WTC11 (cell line): ENCODE measurements around the gene TSPO2.
"Not testable (repeated sequence)": the region's sequence is repeated elsewhere in the genome, so short reads cannot be mapped to it uniquely, and the experiment has no call there.

Experiments
- AFF4 ChIP-seq: sonication (generic); formaldehyde crosslinking; IDR thresholded peaks from 2 replicates; pipeline ENCODE4 v1.8.1; 2023; ENCODE audit warnings: mild to moderate bottlenecking, missing genetic modification reagents, borderline replicate concordance
- CTCF ChIP-seq: fragments of 200-600 bp; IDR thresholded peaks from 2 replicates; pipeline ENCODE4 v1.8.0; 2022; ENCODE audit warnings: antibody characterized with exemption
- NFYB ChIP-seq: sonication (generic); formaldehyde crosslinking; conservative IDR thresholded peaks from 2 replicates; pipeline ENCODE4 v1.8.0; 2022; ENCODE audit warnings: low read depth, missing genetic modification reagents
- ZNF423 ChIP-seq: fragments of 250-450 bp; sonication (Bioruptor Pico); IDR thresholded peaks from 2 replicates; pipeline ENCODE4 v2.1.2; 2022; ENCODE audit warnings: mild to moderate bottlenecking, moderate library complexity
- ZNF671 ChIP-seq: fragments of 250-450 bp; sonication (Bioruptor Pico); IDR thresholded peaks from 2 replicates; pipeline ENCODE4 v1.8.0; 2021; ENCODE audit warnings: mild to moderate bottlenecking
- TF ChIP-seq, protein P1 (sequence below): fragments of 250-450 bp; sonication (Bioruptor Pico); conservative IDR thresholded peaks from 2 replicates; pipeline ENCODE4 v1.9.0; 2021; ENCODE audit warnings: mild to moderate bottlenecking
- TF ChIP-seq, protein P2 (sequence below): sonication (generic); formaldehyde crosslinking; IDR thresholded peaks from 2 replicates; pipeline ENCODE4 v1.8.1; 2022; ENCODE audit warnings: low read depth, mild to moderate bottlenecking, moderate library complexity, missing genetic modification reagents, borderline replicate concordance

- TF ChIP-seq CTCF; AFF4 (CRISPR knock-in tag); ZNF423 (CRISPR knock-in tag); NFYB (CRISPR knock-in tag); ZNF671 (CRISPR knock-in tag): not testable (repeated sequence)
- TF ChIP-seq, protein P1, sequence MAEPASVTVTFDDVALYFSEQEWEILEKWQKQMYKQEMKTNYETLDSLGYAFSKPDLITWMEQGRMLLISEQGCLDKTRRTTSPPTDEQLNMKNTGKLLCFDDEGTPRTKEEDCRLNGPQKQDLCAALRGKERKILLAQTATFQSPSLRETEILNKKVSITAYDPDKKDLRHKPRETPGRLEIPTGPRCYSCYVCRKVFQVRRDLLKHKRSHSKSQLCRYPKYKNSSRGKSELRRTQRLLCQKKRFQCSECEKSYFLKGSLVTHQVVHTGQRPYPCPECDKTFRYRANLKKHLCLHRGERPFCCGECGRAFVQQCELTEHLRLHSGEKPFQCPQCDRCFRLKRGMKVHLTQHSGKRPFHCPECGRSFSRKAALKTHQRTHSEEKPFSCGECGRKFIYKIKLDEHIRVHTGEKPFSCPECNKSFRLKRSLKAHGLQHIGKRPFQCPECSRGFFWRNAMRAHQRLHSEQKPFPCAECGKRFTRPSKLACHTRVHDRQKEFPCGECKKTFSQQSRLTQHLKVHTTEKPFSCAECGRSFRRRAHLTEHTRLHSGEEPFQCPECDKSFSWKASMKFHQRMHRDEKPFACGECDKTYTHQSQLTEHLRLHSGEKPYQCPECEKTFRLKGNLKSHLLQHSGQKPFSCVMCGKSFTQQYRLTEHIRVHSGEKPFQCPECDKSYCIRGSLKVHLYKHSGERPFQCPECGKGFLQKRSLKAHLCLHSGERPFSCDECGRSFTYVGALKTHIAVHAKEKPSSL (CRISPR knock-in tag) = not testable (repeated sequence)
- TF ChIP-seq, protein P2, sequence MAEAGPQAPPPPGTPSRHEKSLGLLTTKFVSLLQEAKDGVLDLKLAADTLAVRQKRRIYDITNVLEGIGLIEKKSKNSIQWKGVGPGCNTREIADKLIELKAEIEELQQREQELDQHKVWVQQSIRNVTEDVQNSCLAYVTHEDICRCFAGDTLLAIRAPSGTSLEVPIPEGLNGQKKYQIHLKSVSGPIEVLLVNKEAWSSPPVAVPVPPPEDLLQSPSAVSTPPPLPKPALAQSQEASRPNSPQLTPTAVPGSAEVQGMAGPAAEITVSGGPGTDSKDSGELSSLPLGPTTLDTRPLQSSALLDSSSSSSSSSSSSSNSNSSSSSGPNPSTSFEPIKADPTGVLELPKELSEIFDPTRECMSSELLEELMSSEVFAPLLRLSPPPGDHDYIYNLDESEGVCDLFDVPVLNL (CRISPR knock-in tag) = not testable (repeated sequence)
Measured at GRCh38 chr6:41006980-41007379, 35.3 kb upstream of the TSPO2 start.
